ENCODE data around the gene PGAP1. TPM values are rescaled to one million over a fixed set of nuclear protein-coding genes. Genes with fewer than 3 reads are reported as not detected.

PGAP1 gene
- total and polyA plus RNA-seq, 9 of the 15 experiments (the other 6 are each of a cell fraction or from before 2014, with no cell fraction given), result 0.08 to 0.73 (median 0.52) TPM

- H3K4me3 ChIP-seq, result no peak overlapping the region
- H3K79me2 ChIP-seq (ENCODE audit: control insufficient read depth, insufficient read depth, low read length), result no peaks in the 10 kb centered on the region
- no peak for TF ChIP-seq ZNF764 (CRISPR knock-in tag; IDR thresholded peaks at IDR 0.05; ENCODE audit: low read depth)
- TF ChIP-seq U2AF1 (optimal IDR thresholded peaks at IDR 0.05; ENCODE audit: low read depth, low read length), result no peak
- no peak for TF ChIP-seq PURB (CRISPR knock-in tag; IDR thresholded peaks at IDR 0.05; ENCODE audit: low read depth)
- TF ChIP-seq CUX1 (CRISPR knock-in tag; IDR thresholded peaks at IDR 0.05), result no peak
- TF ChIP-seq MTA3 (IDR thresholded peaks at IDR 0.05; ENCODE audit: borderline replicate concordance), result no peak
- TF ChIP-seq TEAD4 (IDR thresholded peaks at IDR 0.05; ENCODE audit: low read length), result no peak
- no peak for TF ChIP-seq TEAD4 (CRISPR knock-in tag; IDR thresholded peaks at IDR 0.05; ENCODE audit: borderline replicate concordance)
- no peak for TF ChIP-seq TRIM28 (IDR thresholded peaks at IDR 0.05)
- no peak for TF ChIP-seq RNF219 (CRISPR knock-in tag; IDR thresholded peaks at IDR 0.05)
- TF ChIP-seq EZH2 (IDR thresholded peaks at IDR 0.05; ENCODE audit: borderline replicate concordance, low read depth, low read length), result no peak
- TF ChIP-seq BHLHE40 (IDR thresholded peaks at IDR 0.05; ENCODE audit: low read length), result no peak
- TF ChIP-seq HDAC8 (tag; IDR thresholded peaks at IDR 0.05), result no peak
- no peak for TF ChIP-seq BCL6 (CRISPR knock-in tag; IDR thresholded peaks at IDR 0.05)
- TF ChIP-seq SMARCE1 (IDR thresholded peaks at IDR 0.05), result no peak
- no peak for TF ChIP-seq PCBP1 (IDR thresholded peaks at IDR 0.05; ENCODE audit: low read depth, low read length, poor library complexity, severe bottlenecking)
- no peaks in the 10 kb centered on the region for H3K9me1 ChIP-seq (ENCODE audit: control insufficient read depth, insufficient read depth, low read length)
- H4K20me1 ChIP-seq (replicated peaks; ENCODE audit: control insufficient read depth, insufficient read depth, low read length), result no peaks in the 10 kb centered on the region
- H3K4me2 ChIP-seq (ENCODE audit: insufficient read depth, low read length), result no peak overlapping the region
- ATAC-seq (no peak), DNase-seq (ENCODE audit: extremely low read depth in 1 of 4, low spot score in 3 of 4) (no peak), FAIRE-seq (no peak)
- no peak overlapping the region for H3K27ac ChIP-seq (ENCODE audit: extremely low read depth, low read depth, low read length)
- no peaks in the 10 kb centered on the region for H3K9me3 ChIP-seq (replicated peaks; ENCODE audit: control insufficient read depth, insufficient read depth, low read depth, low read length)
- no peak overlapping the region for H2AFZ ChIP-seq (ENCODE audit: low read depth, low read length)
- intact Hi-C loops (cut with micrococcal nuclease), result no loop called here
- 0% methylated on average over 3 of the region's 3 CpGs for WGBS (ENCODE audit: insufficient coverage, low coverage, missing lambda C conversion rate)
- ChIA-PET POLR2A (no interaction called here), CTCF (ENCODE audit: low intra/inter-chr PET ratio) (no interaction called here)
- no peaks in the 10 kb centered on the region; a peak in 1 of 5 replicates for H3K4me1 ChIP-seq (replicated peaks in 1 of 2; ENCODE audit: control insufficient read depth in 2 of 2, insufficient read depth in 2 of 2, low read length in 2 of 2)
- no peaks in the 10 kb centered on the region for H3K27me3 ChIP-seq (ENCODE audit: control insufficient read depth in 2 of 2, insufficient read depth in 2 of 2, low read length in 2 of 2)
- BruUV-seq (replicated peaks), result no TSS peak
- no peaks in the 10 kb centered on the region for H3K36me3 ChIP-seq (ENCODE audit: control insufficient read depth, insufficient read depth, low read length)
- in situ Hi-C loops (cut with MboI), result no loop called here
- no peak overlapping the region for H3K9ac ChIP-seq (ENCODE audit: insufficient read depth in 1 of 2, low read depth in 2 of 2, low read length in 2 of 2)
Measured at GRCh38 chr2:196955036-196955435, 28.5 kb upstream of the PGAP1 start.
